ENCODE data around the gene SCN4A.
A peak's percentile ranks its signal among the peaks of the same experiment; 100 is the strongest.
"Not testable (repeated sequence)": the region's sequence is repeated elsewhere in the genome, so short reads cannot be mapped to it uniquely, and the experiment has no call there.

The SCN4A gene

GRCh38 chr17:63896524-63897354 lies 76.0 kb downstream of the SCN4A start, which contains the start of gene CSH1:
CSH1 (minus strand) TSS chr17:63896574; CDS start chr17:63896511, 63 bp downstream.
- H3K4me3 ChIP-seq (ENCODE audit: low read length); DNase-seq (ENCODE audit: low read depth): not testable (repeated sequence)

- H3K4me3 ChIP-seq (ENCODE audit: low read length); DNase-seq (ENCODE audit: low read depth): not testable (repeated sequence)
These were observed 77.9 kb downstream of the SCN4A start for GRCh38 chr17:63894821-63895220.

GRCh38 chr17:63894021-63894420 lies 78.7 kb downstream of the SCN4A start:
- not testable (repeated sequence) for H3K4me3 ChIP-seq (ENCODE audit: low read length); DNase-seq (ENCODE audit: low read depth)

DNA sequence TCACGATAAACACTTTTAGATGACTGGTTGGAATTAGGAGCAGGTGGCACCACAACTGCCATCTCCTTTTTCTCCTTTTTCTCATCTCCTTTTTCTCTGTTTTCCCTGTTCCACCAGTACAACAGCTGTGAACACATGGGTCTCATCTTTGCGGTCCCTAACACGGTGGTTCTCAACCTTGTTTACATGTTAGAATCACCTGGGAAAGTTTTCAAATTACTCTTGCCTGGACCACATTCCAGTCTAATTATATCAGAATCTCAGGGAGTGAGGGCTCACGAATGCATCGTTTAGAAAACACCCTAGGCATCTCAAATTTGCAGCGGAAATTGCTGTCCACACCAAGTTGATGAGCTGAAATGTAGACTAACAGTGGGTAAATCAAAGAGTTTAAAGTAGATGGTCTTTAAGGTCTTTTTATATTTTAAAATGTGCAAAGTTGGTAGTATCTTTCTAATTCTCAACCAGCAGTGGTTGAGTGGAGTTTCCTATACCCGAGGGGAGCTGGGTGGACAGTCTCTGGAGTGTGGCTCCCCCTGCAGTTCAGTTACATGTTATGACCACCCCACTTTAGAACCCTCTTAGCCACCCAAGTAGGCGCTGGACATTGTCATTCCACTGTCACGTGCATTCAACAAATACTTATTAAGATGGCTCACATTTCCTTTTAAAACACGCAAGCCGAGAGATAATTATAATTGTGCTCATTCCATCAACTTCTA lies 80.2 kb downstream of the SCN4A start:
- TF ChIP-seq CTCF (conservative IDR thresholded peaks at IDR 0.05; ENCODE audit: low read depth, low read length), result peak; percentile 31
- not testable (repeated sequence) for H3K4me3 ChIP-seq (ENCODE audit: low read length); DNase-seq (ENCODE audit: low read depth)

DNA sequence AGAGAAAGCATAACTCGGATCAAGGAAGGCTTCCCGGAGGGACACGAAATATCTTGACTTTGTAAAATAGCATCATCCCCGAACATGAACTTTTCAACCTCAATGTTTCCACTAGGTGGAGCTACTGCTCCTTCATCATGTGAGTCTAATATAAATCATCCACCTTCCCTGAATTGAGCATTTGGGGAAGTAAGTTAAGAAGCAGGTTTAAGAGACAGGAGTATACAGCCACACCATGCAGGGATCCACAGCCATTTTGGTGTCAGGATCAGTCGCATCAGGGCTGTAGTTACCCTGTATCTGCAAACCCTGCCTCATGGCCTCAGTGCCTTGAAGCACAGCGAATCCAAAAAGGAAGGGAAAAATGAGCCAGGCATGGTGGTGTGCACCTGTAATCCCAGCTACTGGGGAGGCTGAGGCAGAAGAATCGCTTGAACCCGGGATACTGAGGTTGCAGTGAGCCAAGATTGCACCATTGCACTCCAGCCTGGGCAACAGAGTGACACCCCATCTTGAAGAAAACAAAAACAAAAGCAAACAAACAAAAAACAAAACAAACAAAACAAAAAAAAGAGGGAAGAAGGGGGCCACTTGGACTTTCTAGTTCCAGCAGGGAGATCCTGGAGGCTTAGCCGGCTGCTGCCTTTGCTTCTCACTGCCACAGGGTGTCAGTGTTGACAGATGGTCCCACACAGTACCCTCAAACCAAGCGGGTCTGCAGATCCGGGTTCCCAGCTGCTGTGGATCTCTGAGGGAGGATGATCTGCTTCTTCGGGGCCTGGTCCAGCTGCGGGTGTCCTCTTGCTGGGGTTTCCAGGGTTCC lies 83.5 kb downstream of the SCN4A start:
- not testable (repeated sequence) for DNase-seq (ENCODE audit: low read depth); H3K4me3 ChIP-seq (ENCODE audit: low read length)
- TF ChIP-seq CTCF (conservative IDR thresholded peaks at IDR 0.05; ENCODE audit: low read depth, low read length), result peak; percentile 53
